ENCODE data around the gene KCNMA1.

The KCNMA1 gene

GRCh38 chr10:77105761-77106221, 531.8 kb downstream of the KCNMA1 start:
- in situ Hi-C loops (cut with HindIII; ENCODE audit: low sequenced_read_pairs), result no loop called here
- peak; percentile 20 for DNase-seq (ENCODE audit: low read depth, low spot score)
- no peak for TF ChIP-seq CTCF (IDR thresholded peaks at IDR 0.05; ENCODE audit: low read depth, low read length)
- no peak overlapping the region for H3K4me3 ChIP-seq (ENCODE audit: low read depth, low read length)

GRCh38 chr10:77104459-77104980, 533.1 kb downstream of the KCNMA1 start:
- no peak overlapping the region for H3K4me3 ChIP-seq (ENCODE audit: low read depth, low read length)
- peak; percentile 90 for DNase-seq (ENCODE audit: low read depth, low spot score)
- in situ Hi-C loops (cut with HindIII; ENCODE audit: low sequenced_read_pairs), result no loop called here
- TF ChIP-seq CTCF (IDR thresholded peaks at IDR 0.05; ENCODE audit: low read depth, low read length), result no peak

- DNase-seq (ENCODE audit: low read depth, low spot score), result no peak
- in situ Hi-C loops (cut with HindIII; ENCODE audit: low sequenced_read_pairs), result no loop called here
- H3K4me3 ChIP-seq (ENCODE audit: low read depth, low read length), result no peak overlapping the region
- TF ChIP-seq CTCF (IDR thresholded peaks at IDR 0.05; ENCODE audit: low read depth, low read length), result no peak
These were observed 534.4 kb downstream of the KCNMA1 start for GRCh38 chr10:77103213-77103612.

- in situ Hi-C loops (cut with HindIII; ENCODE audit: low sequenced_read_pairs), result no loop called here
- DNase-seq (ENCODE audit: low read depth, low spot score), result no peak
- H3K4me3 ChIP-seq (ENCODE audit: low read depth, low read length), result no peak overlapping the region
- no peak for TF ChIP-seq CTCF (IDR thresholded peaks at IDR 0.05; ENCODE audit: low read depth, low read length)
These were observed 536.3 kb downstream of the KCNMA1 start for GRCh38 chr10:77101341-77101740.

GRCh38 chr10:77099136-77099535, 538.5 kb downstream of the KCNMA1 start:
- no peak for DNase-seq (ENCODE audit: low read depth, low spot score)
- TF ChIP-seq CTCF (IDR thresholded peaks at IDR 0.05; ENCODE audit: low read depth, low read length), result no peak
- in situ Hi-C loops (cut with HindIII; ENCODE audit: low sequenced_read_pairs), result no loop called here

GRCh38 chr10:77097625-77098024, 540.0 kb downstream of the KCNMA1 start:
- no peak for TF ChIP-seq CTCF (IDR thresholded peaks at IDR 0.05; ENCODE audit: low read depth, low read length)
- in situ Hi-C loops (cut with HindIII; ENCODE audit: low sequenced_read_pairs), result no loop called here
- DNase-seq (ENCODE audit: low read depth, low spot score), result no peak
- no peak overlapping the region for H3K4me3 ChIP-seq (ENCODE audit: low read depth, low read length)

More at GRCh38 chr10:77099136-77099535, 538.5 kb downstream of the KCNMA1 start:
- H3K4me3 ChIP-seq (ENCODE audit: low read depth, low read length), result no peak overlapping the region
